GM12878 (cell line): ENCODE results near the gene ANKMY1. TPM values are rescaled to one million over a fixed set of nuclear protein-coding genes. Genes with fewer than 3 reads are reported as not detected.

ENCODE experiments used
- ATAC-seq: fragments of 200-7000 bp; cut with Tn5 transposase; 3 replicates; pipeline ENCODE4 v1.9.1; 2020; ENCODE audit warnings: mild to moderate bottlenecking, moderate library complexity
- BruUV-seq: library from RNA; stranded (reverse); fragments of 400-500 nt; replicated peaks from 2 replicates; lab custom pipeline; 2021; lab: Mats Ljungman, UMichigan
- CTCF ChIA-PET: fragments of 300-600 bp; sonication (Branson Sonifier 250); formaldehyde crosslinking; extraction: SDS; loops from one replicate; lab custom pipeline; 2021; ENCODE audit warnings: inconsistent platforms; lab: Yijun Ruan, JAX
- POLR2A ChIA-PET: fragments of 350-600 bp; formaldehyde crosslinking; extraction: SDS; loops from one replicate; lab custom pipeline; 2021; ENCODE audit warnings: inconsistent platforms; lab: Charles Lee
- RAD21 ChIA-PET: fragments of 300-600 bp; sonication (Branson Sonifier 250); formaldehyde crosslinking; loops from one replicate; lab custom pipeline; 2023; ENCODE audit warnings: antibody characterized with exemption; ENCODE audit not compliant: unreplicated experiment; lab: Charles Lee
- SMC1A ChIA-PET: fragments of 300-600 bp; sonication (Branson Sonifier 250); formaldehyde crosslinking; loops from one replicate; lab custom pipeline; 2023; ENCODE audit not compliant: unreplicated experiment, uncharacterized antibody; lab: Charles Lee
- DNase-seq: peaks from one replicate; pipeline ENCODE4 v3.0.0-alpha.2; 2011; ENCODE audit warnings: low read depth, low spot score
- FAIRE-seq: peaks from 3 replicates; lab custom pipeline; 2011; peaks lifted over from hg19 to GRCh38; lab: Jason Lieb, UNC
- H2AFZ ChIP-seq: 2 replicates; pipeline ENCODE4 v1.6.0; 2011; ENCODE audit warnings: low read depth, low read length, control low read depth; ENCODE audit not compliant: control insufficient read depth
- H3K27ac ChIP-seq: 2 replicates; pipeline ENCODE4 v1.5.1; 2011; ENCODE audit warnings: control low read depth; ENCODE audit not compliant: control insufficient read depth, insufficient read depth
- H3K27me3 ChIP-seq, 2 experiments: replicated peaks in 1 of 2; 2 replicates each; pipeline versions ENCODE4 v1.6.0 to v1.6.1; 2011; ENCODE audit warnings: low read length in 1 of 2; ENCODE audit not compliant: control insufficient read depth in 2 of 2, insufficient read depth in 2 of 2
- H3K36me3 ChIP-seq, 2 experiments: 2 replicates each; pipeline ENCODE4 v1.5.1; 2011; ENCODE audit warnings: low read length in 1 of 2; ENCODE audit not compliant: control insufficient read depth in 2 of 2, insufficient read depth in 2 of 2
- H3K4me1 ChIP-seq: 2 replicates; pipeline ENCODE4 v1.6.1; 2011; ENCODE audit warnings: mild to moderate bottlenecking, low read length, moderate library complexity, mixed read lengths; ENCODE audit not compliant: control insufficient read depth, insufficient read depth
- H3K4me2 ChIP-seq: 2 replicates; pipeline ENCODE4 v1.6.0; 2011; ENCODE audit warnings: control low read depth; ENCODE audit not compliant: control insufficient read depth, insufficient read depth
- H3K4me3 ChIP-seq: fragments of 200-600 bp; sonication (generic); 2 replicates; pipeline ENCODE4 v1.5.1; 2016
- H3K79me2 ChIP-seq: 2 replicates; pipeline ENCODE4 v1.6.0; 2011; ENCODE audit warnings: low read length; ENCODE audit not compliant: control insufficient read depth, insufficient read depth
- H3K9ac ChIP-seq: 2 replicates; pipeline ENCODE4 v1.8.0; 2011; ENCODE audit warnings: low read length, control low read depth, mixed read lengths; ENCODE audit not compliant: control insufficient read depth, insufficient read depth
- H3K9me3 ChIP-seq: replicated peaks from 3 replicates; pipeline ENCODE4 v1.5.1; 2011; ENCODE audit warnings: mild to moderate bottlenecking, low read length; ENCODE audit not compliant: control insufficient read depth, insufficient read depth
- H4K20me1 ChIP-seq: 2 replicates; pipeline ENCODE4 v1.6.0; 2011; ENCODE audit not compliant: control insufficient read depth, insufficient read depth
- BCL3 ChIP-seq: IDR thresholded peaks from 2 replicates; pipeline ENCODE4 v1.6.1; 2011; ENCODE audit warnings: borderline replicate concordance, low read depth, mild to moderate bottlenecking, moderate library complexity, low read length; ENCODE audit not compliant: insufficient read depth, poor library complexity, severe bottlenecking
- CREM ChIP-seq: IDR thresholded peaks from 2 replicates; pipeline ENCODE4 v1.6.1; 2014; ENCODE audit warnings: antibody characterized with exemption, low read depth
- IRF5 ChIP-seq: fragments of 450-650 bp; IDR thresholded peaks from 2 replicates; pipeline ENCODE4 v1.6.1; 2017; ENCODE audit warnings: borderline replicate concordance
- JUND ChIP-seq: IDR thresholded peaks from 2 replicates; pipeline ENCODE4 v1.6.1; 2012; ENCODE audit warnings: low read depth, mild to moderate bottlenecking, low read length, improper control_type of control experiment, moderate library complexity
- NFIC ChIP-seq: IDR thresholded peaks from 2 replicates; pipeline ENCODE4 v1.6.1; 2012; ENCODE audit warnings: low read depth, mild to moderate bottlenecking, inconsistent platforms, low read length, moderate library complexity
- NFXL1 ChIP-seq: fragments of 450-650 bp; IDR thresholded peaks from 2 replicates; pipeline ENCODE4 v1.6.1; 2017; ENCODE audit warnings: antibody characterized with exemption, mild to moderate bottlenecking, borderline replicate concordance
- NFYA ChIP-seq: IDR thresholded peaks from 2 replicates; pipeline ENCODE4 v1.6.1; 2011; ENCODE audit warnings: low read depth, mild to moderate bottlenecking, low read length, improper control_type of control experiment, borderline replicate concordance
- NR2F1 ChIP-seq: fragments of 450-650 bp; conservative IDR thresholded peaks from 2 replicates; pipeline ENCODE4 v1.6.1; 2017; ENCODE audit warnings: mild to moderate bottlenecking
- PAX5 ChIP-seq: IDR thresholded peaks from 2 replicates; pipeline ENCODE4 v1.6.1; 2011; ENCODE audit warnings: low read depth, low read length, borderline replicate concordance
- RAD51 ChIP-seq: fragments of 450-650 bp; IDR thresholded peaks from 2 replicates; pipeline ENCODE4 v1.6.1; 2016; ENCODE audit warnings: moderate library complexity, mild to moderate bottlenecking, inconsistent platforms
- RUNX3 ChIP-seq: IDR thresholded peaks from 2 replicates; pipeline ENCODE4 v1.6.1; 2012; ENCODE audit warnings: low read length, inconsistent platforms
- SUZ12 ChIP-seq: fragments of 200-600 bp; sonication (generic); IDR thresholded peaks from one replicate; pipeline ENCODE4 v1.6.1; 2018; ENCODE audit warnings: antibody characterized with exemption, mild to moderate bottlenecking; ENCODE audit not compliant: unreplicated experiment
- ZNF207 ChIP-seq: fragments of 450-650 bp; IDR thresholded peaks from 2 replicates; pipeline ENCODE4 v1.6.1; 2014; ENCODE audit warnings: antibody characterized with exemption, mild to moderate bottlenecking, borderline replicate concordance
- WGBS: methylation state at CpG from one replicate; pipeline ENCODE4 v1.1.6; 2016; ENCODE audit warnings: low lambda C conversion rate; ENCODE audit not compliant: insufficient replicate concordance, insufficient coverage; ENCODE audit errors: missing lambda C conversion rate; 5-methylcytosine and 5-hydroxymethylcytosine counted together
- in situ Hi-C: fragments of 300-500 bp; cut with MboI; formaldehyde crosslinking; loops from 9 replicates; pipeline ENCODE4 v1.14.3; 2018; ENCODE audit warnings: mixed read lengths
- intact Hi-C: fragments of 100-400 bp; cut with micrococcal nuclease; formaldehyde crosslinking; loops from one replicate; pipeline ENCODE4 v1.14.2; 2022; ENCODE audit not compliant: unreplicated experiment
- polyA plus RNA-seq, 11 experiments: library from polyadenylated mRNA; depleted of rRNA in 4 of 11; unstranded in 6 of 11; stranded (reverse) in 5 of 11; fragments of >200 nt; fragmentation: Nextera tagmentation in 4 of 11; fragmentation: Illumina TruSeq in 1 of 11; extraction: Ambion mirVana in 4 of 11; extraction: Trizol in 1 of 11; gene quantifications; 1 replicate in 1 of 11; 2 replicates in 10 of 11; pipeline versions ENCODE4 v1.2.1 to v1.2.3, GENCODE V29; 2011 to 2016; ENCODE audit warnings: inconsistent platforms in 2 of 11, missing spikeins in 2 of 11, low read depth in 1 of 11
- total RNA-seq, 4 experiments: library from RNA; depleted of rRNA in 3 of 4; stranded (reverse); fragments of >200 nt in 3 of 4; fragmentation: Illumina TruSeq in 1 of 4; extraction: Trizol in 1 of 4; gene quantifications; 2 replicates each; pipeline versions ENCODE4 v1.2.1 to v1.2.3, GENCODE V29; 2013 to 2021
- TF ChIP-seq, protein P1 (sequence below): fragments of 450-650 bp; IDR thresholded peaks from 2 replicates; pipeline ENCODE4 v1.6.1; 2017; ENCODE audit warnings: mild to moderate bottlenecking, low read depth, inconsistent platforms; ENCODE audit not compliant: poor library complexity, severe bottlenecking
- TF ChIP-seq, protein P2 (sequence below): fragments of 450-650 bp; conservative IDR thresholded peaks from 2 replicates; pipeline ENCODE4 v1.6.1; 2017; ENCODE audit warnings: mild to moderate bottlenecking, moderate library complexity

Gene ANKMY1
- total and polyA plus RNA-seq, 10 of the 15 experiments (the other 5 are each of a cell fraction or from before 2014, with no cell fraction given) = 1.1 to 15.3 (median 11.1) TPM

DNA sequence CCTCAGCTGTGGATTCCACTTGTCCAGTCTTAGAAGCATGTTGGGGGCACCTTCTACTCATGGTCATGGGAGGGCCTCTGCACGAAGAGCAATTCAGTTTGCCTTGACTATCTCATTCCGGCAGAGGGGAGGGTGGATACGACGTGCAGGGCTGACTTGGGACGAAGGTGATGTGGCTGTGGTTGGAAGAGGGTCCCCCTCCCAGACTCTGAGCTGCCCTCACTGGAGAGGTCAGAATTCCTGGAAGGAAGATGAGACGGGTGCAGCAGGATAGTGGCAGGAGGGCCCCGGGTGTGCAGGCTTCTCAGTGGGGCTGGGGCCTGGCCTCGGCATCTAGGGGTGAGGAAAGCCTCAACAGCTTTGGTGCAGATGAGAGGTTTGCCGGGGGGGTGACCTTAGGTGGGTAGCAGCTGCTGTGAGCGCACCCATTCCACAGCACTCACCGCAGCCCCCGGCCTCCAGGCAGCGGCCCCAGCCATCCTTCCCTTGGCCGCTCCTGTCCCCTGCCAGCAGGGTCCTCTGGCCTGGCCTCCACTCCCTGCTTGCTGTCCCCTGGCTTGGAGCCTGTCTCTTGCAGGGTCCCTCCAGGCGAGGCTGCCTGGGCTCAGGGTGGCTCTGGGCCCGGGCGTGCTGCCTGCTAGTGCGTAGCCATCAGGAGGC lies 13.7 kb upstream of the ANKMY1 start:
- WGBS = 93% methylated on average over 18 of the region's 18 CpGs
- Histone ChIP-seq H3K9ac (no peak overlapping the region), H3K4me3 (no peak overlapping the region), H3K27me3 (no peaks in the 10 kb centered on the region), H2AFZ (no peak overlapping the region), H3K9me3 (no peaks in the 10 kb centered on the region), H3K4me1 (peaks cover 24% of the 10 kb centered on the region), H3K79me2 (peaks cover 26% of the 10 kb centered on the region), H3K4me2 (0 out of 2 replicates have a peak overlapping the region, but pooled peaks have one; percentile 9), H3K36me3 (peaks cover 0 to 1% of the 10 kb centered on the region in 2 experiments; a peak in 1 of 4 replicates), H4K20me1 (no peaks in the 10 kb centered on the region; the same call in 1 of the 2 replicates), H3K27ac (no peak overlapping the region)
- in situ Hi-C loops = no loop called here
- ChIA-PET SMC1A (no interaction called here), POLR2A (interaction anchor here (0.6 to 1.0 kb wide), 2 partner anchors 15 to 750 kb away, joined by 3 to 5 read pairs; partner anchors contain the start of gene CAPN10), CTCF (interaction anchor here (1.4 to 2.0 kb wide), 2 partner anchors 8 to 57 kb away, joined by 3 to 6 read pairs; no protein-coding TSS in a partner anchor), RAD21 (no interaction called here)
- intact Hi-C loops = no loop called here
- ATAC-seq (no peak), DNase-seq (no peak), FAIRE-seq (no peak)
- TF ChIP-seq RAD51 (no peak), NFIC (no peak), JUND (no peak), NFYA (no peak), SUZ12 (no peak), IRF5 (no peak), CREM (no peak), PAX5 (no peak), RUNX3 (no peak), ZNF207 (no peak), NR2F1 (no peak), BCL3 (no peak), NFXL1 (no peak)
- TF ChIP-seq, protein P1, sequence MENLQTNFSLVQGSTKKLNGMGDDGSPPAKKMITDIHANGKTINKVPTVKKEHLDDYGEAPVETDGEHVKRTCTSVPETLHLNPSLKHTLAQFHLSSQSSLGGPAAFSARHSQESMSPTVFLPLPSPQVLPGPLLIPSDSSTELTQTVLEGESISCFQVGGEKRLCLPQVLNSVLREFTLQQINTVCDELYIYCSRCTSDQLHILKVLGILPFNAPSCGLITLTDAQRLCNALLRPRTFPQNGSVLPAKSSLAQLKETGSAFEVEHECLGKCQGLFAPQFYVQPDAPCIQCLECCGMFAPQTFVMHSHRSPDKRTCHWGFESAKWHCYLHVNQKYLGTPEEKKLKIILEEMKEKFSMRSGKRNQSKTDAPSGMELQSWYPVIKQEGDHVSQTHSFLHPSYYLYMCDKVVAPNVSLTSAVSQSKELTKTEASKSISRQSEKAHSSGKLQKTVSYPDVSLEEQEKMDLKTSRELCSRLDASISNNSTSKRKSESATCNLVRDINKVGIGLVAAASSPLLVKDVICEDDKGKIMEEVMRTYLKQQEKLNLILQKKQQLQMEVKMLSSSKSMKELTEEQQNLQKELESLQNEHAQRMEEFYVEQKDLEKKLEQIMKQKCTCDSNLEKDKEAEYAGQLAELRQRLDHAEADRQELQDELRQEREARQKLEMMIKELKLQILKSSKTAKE = no peak
- TF ChIP-seq, protein P2, sequence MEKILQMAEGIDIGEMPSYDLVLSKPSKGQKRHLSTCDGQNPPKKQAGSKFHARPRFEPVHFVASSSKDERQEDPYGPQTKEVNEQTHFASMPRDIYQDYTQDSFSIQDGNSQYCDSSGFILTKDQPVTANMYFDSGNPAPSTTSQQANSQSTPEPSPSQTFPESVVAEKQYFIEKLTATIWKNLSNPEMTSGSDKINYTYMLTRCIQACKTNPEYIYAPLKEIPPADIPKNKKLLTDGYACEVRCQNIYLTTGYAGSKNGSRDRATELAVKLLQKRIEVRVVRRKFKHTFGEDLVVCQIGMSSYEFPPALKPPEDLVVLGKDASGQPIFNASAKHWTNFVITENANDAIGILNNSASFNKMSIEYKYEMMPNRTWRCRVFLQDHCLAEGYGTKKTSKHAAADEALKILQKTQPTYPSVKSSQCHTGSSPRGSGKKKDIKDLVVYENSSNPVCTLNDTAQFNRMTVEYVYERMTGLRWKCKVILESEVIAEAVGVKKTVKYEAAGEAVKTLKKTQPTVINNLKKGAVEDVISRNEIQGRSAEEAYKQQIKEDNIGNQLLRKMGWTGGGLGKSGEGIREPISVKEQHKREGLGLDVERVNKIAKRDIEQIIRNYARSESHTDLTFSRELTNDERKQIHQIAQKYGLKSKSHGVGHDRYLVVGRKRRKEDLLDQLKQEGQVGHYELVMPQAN = no peak
- BruUV-seq = no TSS peak
